ENCODE data around the gene PKIB.

DNA sequence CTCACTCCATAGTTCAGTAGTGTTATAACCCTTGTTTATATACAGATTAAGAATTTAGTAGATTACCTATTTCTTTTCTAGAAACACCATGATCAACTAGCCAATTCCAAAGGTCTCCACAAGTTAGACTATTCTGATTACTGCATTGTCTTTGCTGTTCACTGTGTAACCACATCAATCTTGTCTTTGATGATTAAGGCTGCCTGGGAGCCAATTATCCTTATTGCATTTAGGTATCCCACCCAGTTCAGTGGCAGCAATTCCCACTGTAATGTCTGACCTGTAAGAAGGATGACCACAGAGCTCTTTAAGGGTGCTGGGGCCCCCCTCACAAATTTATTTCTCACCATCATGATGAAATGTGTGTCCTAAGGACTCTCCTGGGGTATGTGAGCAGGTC lies 40.2 kb downstream of the PKIB start:
- TF ChIP-seq, protein P1, sequence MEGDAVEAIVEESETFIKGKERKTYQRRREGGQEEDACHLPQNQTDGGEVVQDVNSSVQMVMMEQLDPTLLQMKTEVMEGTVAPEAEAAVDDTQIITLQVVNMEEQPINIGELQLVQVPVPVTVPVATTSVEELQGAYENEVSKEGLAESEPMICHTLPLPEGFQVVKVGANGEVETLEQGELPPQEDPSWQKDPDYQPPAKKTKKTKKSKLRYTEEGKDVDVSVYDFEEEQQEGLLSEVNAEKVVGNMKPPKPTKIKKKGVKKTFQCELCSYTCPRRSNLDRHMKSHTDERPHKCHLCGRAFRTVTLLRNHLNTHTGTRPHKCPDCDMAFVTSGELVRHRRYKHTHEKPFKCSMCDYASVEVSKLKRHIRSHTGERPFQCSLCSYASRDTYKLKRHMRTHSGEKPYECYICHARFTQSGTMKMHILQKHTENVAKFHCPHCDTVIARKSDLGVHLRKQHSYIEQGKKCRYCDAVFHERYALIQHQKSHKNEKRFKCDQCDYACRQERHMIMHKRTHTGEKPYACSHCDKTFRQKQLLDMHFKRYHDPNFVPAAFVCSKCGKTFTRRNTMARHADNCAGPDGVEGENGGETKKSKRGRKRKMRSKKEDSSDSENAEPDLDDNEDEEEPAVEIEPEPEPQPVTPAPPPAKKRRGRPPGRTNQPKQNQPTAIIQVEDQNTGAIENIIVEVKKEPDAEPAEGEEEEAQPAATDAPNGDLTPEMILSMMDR (IDR thresholded peaks at IDR 0.05), result no peak
- no peak for TF ChIP-seq EP300 (IDR thresholded peaks at IDR 0.05)
- no peak for TF ChIP-seq POLR2AphosphoS5 (IDR thresholded peaks at IDR 0.05)
- TF ChIP-seq POLR2A (IDR thresholded peaks at IDR 0.05; ENCODE audit: low read depth), result no peak

All from esophagus muscularis mucosa (tissue), 4 donors.